HepG2 (cell line): ENCODE measurements around the gene OTOP2. TPM values are rescaled to one million over a fixed set of nuclear protein-coding genes. Genes with fewer than 3 reads are reported as not detected.
A peak's percentile ranks its signal among the peaks of the same experiment; 100 is the strongest.

Source experiments
- CEBPB ChIP-seq: IDR thresholded peaks from 2 replicates; pipeline ENCODE4 v1.6.1; 2011; ENCODE audit warnings: low read depth, low read length, improper control_type of control experiment, borderline replicate concordance
- CREB1 ChIP-seq, 2 experiments: fragments of 450-650 bp in 1 of 2; IDR thresholded peaks; 2 replicates each; pipeline ENCODE4 v1.6.1; 2016 to 2017; ENCODE audit warnings: control low read depth in 1 of 2, mild to moderate bottlenecking in 1 of 2, missing compliant biosample characterization in 1 of 2, missing genetic modification characterization in 1 of 2
- CSRNP1 ChIP-seq: sonication (generic); formaldehyde crosslinking; IDR thresholded peaks from 2 replicates; pipeline ENCODE4 v1.8.1; 2023; ENCODE audit warnings: mild to moderate bottlenecking, missing genetic modification reagents
- EHMT2 ChIP-seq: fragments of 200-600 bp; sonication (generic); IDR thresholded peaks from 2 replicates; pipeline ENCODE4 v1.7.0; 2017; ENCODE audit warnings: antibody characterized with exemption, low read depth, low read length, borderline replicate concordance
- XRCC5 ChIP-seq: fragments of 200-400 bp; formaldehyde crosslinking; optimal IDR thresholded peaks from 2 replicates; pipeline ENCODE3; 2017; ENCODE audit warnings: mild to moderate bottlenecking, low read length
- YEATS2 ChIP-seq: sonication (generic); formaldehyde crosslinking; IDR thresholded peaks from 2 replicates; pipeline ENCODE4 v1.4.0; 2020; ENCODE audit warnings: missing genetic modification reagents, borderline replicate concordance
- ZNF138 ChIP-seq: sonication (generic); formaldehyde crosslinking; IDR thresholded peaks from 2 replicates; pipeline ENCODE4 v1.5.0; 2020; ENCODE audit warnings: mild to moderate bottlenecking, low read depth, missing genetic modification reagents
- ZNF160 ChIP-seq: sonication (generic); formaldehyde crosslinking; IDR thresholded peaks from 2 replicates; pipeline ENCODE4 v1.8.0; 2022; ENCODE audit warnings: mild to moderate bottlenecking, inconsistent platforms, missing genetic modification reagents
- ZNF281 ChIP-seq: sonication (generic); formaldehyde crosslinking; IDR thresholded peaks from 2 replicates; pipeline ENCODE4 v1.4.0; 2020; ENCODE audit warnings: missing genetic modification reagents, borderline replicate concordance
- ZNF660 ChIP-seq: sonication (generic); formaldehyde crosslinking; IDR thresholded peaks from 2 replicates; pipeline ENCODE4 v1.5.1; 2020; ENCODE audit warnings: mild to moderate bottlenecking, low read depth, missing genetic modification reagents, borderline replicate concordance
- ZNF713 ChIP-seq: sonication (generic); formaldehyde crosslinking; IDR thresholded peaks from 2 replicates; pipeline ENCODE4 v1.4.0; 2020; ENCODE audit warnings: mild to moderate bottlenecking, missing genetic modification reagents
- ZNF761 ChIP-seq: sonication (generic); formaldehyde crosslinking; conservative IDR thresholded peaks from 2 replicates; pipeline ENCODE4 v1.4.0; 2020; ENCODE audit warnings: mild to moderate bottlenecking, missing genetic modification reagents
- polyA plus RNA-seq, 8 experiments: library from polyadenylated mRNA; depleted of rRNA in 3 of 8; stranded (reverse) in 7 of 8; unstranded in 1 of 8; fragments of >200 nt; fragmentation: Illumina TruSeq in 4 of 8; extraction: Trizol in 4 of 8; gene quantifications; 2 replicates each; pipeline versions ENCODE4 v1.2.1 to v1.2.3, GENCODE V29; 2011 to 2016; ENCODE audit warnings: low read depth in 4 of 8, missing spikeins in 1 of 8, mixed read lengths in 1 of 8; ENCODE audit not compliant: insufficient read depth in 1 of 8
- total RNA-seq, 5 experiments: library from RNA; depleted of rRNA; stranded (reverse); fragments of >200 nt; fragmentation: Illumina TruSeq; extraction: Trizol; gene quantifications; 2 replicates each; pipeline ENCODE4 v1.2.3, GENCODE V29; 2016; ENCODE audit warnings: low read depth in 1 of 5
- TF ChIP-seq, protein P1 (sequence below): sonication (generic); formaldehyde crosslinking; conservative IDR thresholded peaks from 2 replicates; pipeline ENCODE4 v1.8.0; 2022; ENCODE audit warnings: mild to moderate bottlenecking, moderate library complexity, missing genetic modification reagents
- TF ChIP-seq, protein P2 (sequence below): sonication (generic); formaldehyde crosslinking; IDR thresholded peaks from 2 replicates; pipeline ENCODE4 v1.9.0; 2021; ENCODE audit warnings: missing genetic modification reagents, borderline replicate concordance
- TF ChIP-seq, protein P3 (sequence below): sonication (generic); formaldehyde crosslinking; IDR thresholded peaks from 2 replicates; pipeline ENCODE4 v1.4.0; 2020; ENCODE audit warnings: mild to moderate bottlenecking, low read depth, missing genetic modification reagents

The OTOP2 gene
- total and polyA plus RNA-seq, 2 of the 13 experiments (the other 11 are each of a cell fraction or from before 2014, with no cell fraction given): not detected

GRCh38 chr17:74981979-74982662 is 58.0 kb downstream of the OTOP2 start (continued):
- TF ChIP-seq, protein P1, sequence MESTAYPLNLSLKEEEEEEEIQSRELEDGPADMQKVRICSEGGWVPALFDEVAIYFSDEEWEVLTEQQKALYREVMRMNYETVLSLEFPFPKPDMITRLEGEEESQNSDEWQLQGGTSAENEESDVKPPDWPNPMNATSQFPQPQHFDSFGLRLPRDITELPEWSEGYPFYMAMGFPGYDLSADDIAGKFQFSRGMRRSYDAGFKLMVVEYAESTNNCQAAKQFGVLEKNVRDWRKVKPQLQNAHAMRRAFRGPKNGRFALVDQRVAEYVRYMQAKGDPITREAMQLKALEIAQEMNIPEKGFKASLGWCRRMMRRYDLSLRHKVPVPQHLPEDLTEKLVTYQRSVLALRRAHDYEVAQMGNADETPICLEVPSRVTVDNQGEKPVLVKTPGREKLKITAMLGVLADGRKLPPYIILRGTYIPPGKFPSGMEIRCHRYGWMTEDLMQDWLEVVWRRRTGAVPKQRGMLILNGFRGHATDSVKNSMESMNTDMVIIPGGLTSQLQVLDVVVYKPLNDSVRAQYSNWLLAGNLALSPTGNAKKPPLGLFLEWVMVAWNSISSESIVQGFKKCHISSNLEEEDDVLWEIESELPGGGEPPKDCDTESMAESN (CRISPR knock-in tag): peak; percentile 78
- TF ChIP-seq, protein P2, sequence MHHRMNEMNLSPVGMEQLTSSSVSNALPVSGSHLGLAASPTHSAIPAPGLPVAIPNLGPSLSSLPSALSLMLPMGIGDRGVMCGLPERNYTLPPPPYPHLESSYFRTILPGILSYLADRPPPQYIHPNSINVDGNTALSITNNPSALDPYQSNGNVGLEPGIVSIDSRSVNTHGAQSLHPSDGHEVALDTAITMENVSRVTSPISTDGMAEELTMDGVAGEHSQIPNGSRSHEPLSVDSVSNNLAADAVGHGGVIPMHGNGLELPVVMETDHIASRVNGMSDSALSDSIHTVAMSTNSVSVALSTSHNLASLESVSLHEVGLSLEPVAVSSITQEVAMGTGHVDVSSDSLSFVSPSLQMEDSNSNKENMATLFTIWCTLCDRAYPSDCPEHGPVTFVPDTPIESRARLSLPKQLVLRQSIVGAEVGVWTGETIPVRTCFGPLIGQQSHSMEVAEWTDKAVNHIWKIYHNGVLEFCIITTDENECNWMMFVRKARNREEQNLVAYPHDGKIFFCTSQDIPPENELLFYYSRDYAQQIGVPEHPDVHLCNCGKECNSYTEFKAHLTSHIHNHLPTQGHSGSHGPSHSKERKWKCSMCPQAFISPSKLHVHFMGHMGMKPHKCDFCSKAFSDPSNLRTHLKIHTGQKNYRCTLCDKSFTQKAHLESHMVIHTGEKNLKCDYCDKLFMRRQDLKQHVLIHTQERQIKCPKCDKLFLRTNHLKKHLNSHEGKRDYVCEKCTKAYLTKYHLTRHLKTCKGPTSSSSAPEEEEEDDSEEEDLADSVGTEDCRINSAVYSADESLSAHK (CRISPR knock-in tag): no peak
- peak; percentile 99 for TF ChIP-seq ZNF713 (CRISPR knock-in tag)
- TF ChIP-seq ZNF660 (CRISPR knock-in tag): no peak
- peak; percentile 96 for TF ChIP-seq CSRNP1 (CRISPR knock-in tag)
- TF ChIP-seq YEATS2 (CRISPR knock-in tag): peak; percentile 73; the same call in 1 of the 2 replicates
- peak; percentile 93 for TF ChIP-seq ZNF138 (CRISPR knock-in tag)
- peak; percentile 75 for TF ChIP-seq ZNF281
- peak; percentile 64 for TF ChIP-seq CREB1 (IDR thresholded peaks at IDR 0.05)
- TF ChIP-seq CREB1 (CRISPR knock-in tag; IDR thresholded peaks at IDR 0.05): no peak; the same call in 1 of the 2 replicates
- TF ChIP-seq ZNF160 (CRISPR knock-in tag): peak; percentile 61; the same call in 1 of the 2 replicates
- no peak for TF ChIP-seq CEBPB
- TF ChIP-seq XRCC5: peak; percentile 51
- TF ChIP-seq, protein P3, sequence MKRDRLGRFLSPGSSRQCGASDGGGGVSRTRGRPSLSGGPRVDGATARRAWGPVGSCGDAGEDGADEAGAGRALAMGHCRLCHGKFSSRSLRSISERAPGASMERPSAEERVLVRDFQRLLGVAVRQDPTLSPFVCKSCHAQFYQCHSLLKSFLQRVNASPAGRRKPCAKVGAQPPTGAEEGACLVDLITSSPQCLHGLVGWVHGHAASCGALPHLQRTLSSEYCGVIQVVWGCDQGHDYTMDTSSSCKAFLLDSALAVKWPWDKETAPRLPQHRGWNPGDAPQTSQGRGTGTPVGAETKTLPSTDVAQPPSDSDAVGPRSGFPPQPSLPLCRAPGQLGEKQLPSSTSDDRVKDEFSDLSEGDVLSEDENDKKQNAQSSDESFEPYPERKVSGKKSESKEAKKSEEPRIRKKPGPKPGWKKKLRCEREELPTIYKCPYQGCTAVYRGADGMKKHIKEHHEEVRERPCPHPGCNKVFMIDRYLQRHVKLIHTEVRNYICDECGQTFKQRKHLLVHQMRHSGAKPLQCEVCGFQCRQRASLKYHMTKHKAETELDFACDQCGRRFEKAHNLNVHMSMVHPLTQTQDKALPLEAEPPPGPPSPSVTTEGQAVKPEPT (CRISPR knock-in tag): peak; percentile 87
- peak; percentile 91 for TF ChIP-seq ZNF761
- TF ChIP-seq EHMT2: no peak
